H1 (cell line): ENCODE measurements around the gene NRL. TPM values are rescaled to one million over a fixed set of nuclear protein-coding genes. Genes with fewer than 3 reads are reported as not detected.

Source experiments
- ATF3 ChIP-seq: IDR thresholded peaks from 2 replicates; pipeline ENCODE4 v1.6.1; 2011; ENCODE audit warnings: low read depth, mild to moderate bottlenecking, low read length; ENCODE audit not compliant: insufficient read depth
- BACH1 ChIP-seq: IDR thresholded peaks from 2 replicates; pipeline ENCODE4 v1.6.1; 2012; ENCODE audit warnings: low read length, improper control_type of control experiment
- E2F6 ChIP-seq: IDR thresholded peaks from 2 replicates; pipeline ENCODE4 v1.6.1; 2012; ENCODE audit warnings: inconsistent platforms
- EP300 ChIP-seq, 2 experiments: IDR thresholded peaks; 1 replicate in 1 of 2; 2 replicates in 1 of 2; pipeline ENCODE4 v1.6.1; 2011 to 2012; ENCODE audit warnings: low read depth in 2 of 2, low read length in 2 of 2, mild to moderate bottlenecking in 2 of 2, borderline replicate concordance in 1 of 2, inconsistent platforms in 1 of 2, moderate library complexity in 1 of 2
- HDAC6 ChIP-seq: IDR thresholded peaks from one replicate; pipeline ENCODE4 v1.7.1; 2012; ENCODE audit warnings: low read depth, mild to moderate bottlenecking, inconsistent platforms, low read length, moderate library complexity
- KDM1A ChIP-seq: fragments of 200-600, 300-600 bp; sonication (generic); IDR thresholded peaks from 2 replicates; pipeline ENCODE4 v1.7.1; 2016; ENCODE audit warnings: mild to moderate bottlenecking, low read length, borderline replicate concordance
- POLR2AphosphoS5 ChIP-seq: IDR thresholded peaks from 2 replicates; pipeline ENCODE4 v1.6.1; 2011; ENCODE audit warnings: low read depth, low read length
- POU5F1 ChIP-seq: IDR thresholded peaks from 2 replicates; pipeline ENCODE4 v1.6.1; 2011; ENCODE audit warnings: low read depth, mild to moderate bottlenecking, low read length, moderate library complexity
- SAP30 ChIP-seq: fragments of 300-600 bp; sonication (generic); IDR thresholded peaks from 2 replicates; pipeline ENCODE4 v1.7.1; 2012; ENCODE audit warnings: low read length, moderate library complexity, mild to moderate bottlenecking, inconsistent platforms; ENCODE audit not compliant: insufficient read depth, insufficient replicate concordance
- polyA plus RNA-seq, 7 experiments: library from polyadenylated mRNA; depleted of rRNA in 3 of 7; stranded (reverse) in 5 of 7; unstranded in 2 of 7; fragments of >200 nt in 5 of 7; fragments of 200-250 nt in 2 of 7; gene quantifications; 1 replicate in 5 of 7; 2 replicates in 1 of 7; 4 replicates in 1 of 7; pipeline versions ENCODE4 v1.2.1 to v1.2.3, GENCODE V29; 2011 to 2013; ENCODE audit warnings: missing spikeins in 2 of 7, mixed read lengths in 2 of 7
- total RNA-seq: library from RNA; stranded (reverse); fragmentation: NEBNext Ultra II Directional; extraction: Animal tissue kit (Norgen Biotek cat#: 25700); gene quantifications from 2 replicates; pipeline ENCODE4 v1.2.1, GENCODE V29; 2021
- TF ChIP-seq, protein P1 (sequence below): fragments of 300-600 bp; sonication (generic); IDR thresholded peaks from 2 replicates; pipeline ENCODE4 v1.7.1; 2012; ENCODE audit warnings: low read length, moderate library complexity, mild to moderate bottlenecking, inconsistent platforms; ENCODE audit not compliant: insufficient replicate concordance

The NRL gene
- total and polyA plus RNA-seq, 2 of the 8 experiments (the other 6 are each of a cell fraction or from before 2014, with no cell fraction given), result 1.1 to 2.2 TPM

DNA sequence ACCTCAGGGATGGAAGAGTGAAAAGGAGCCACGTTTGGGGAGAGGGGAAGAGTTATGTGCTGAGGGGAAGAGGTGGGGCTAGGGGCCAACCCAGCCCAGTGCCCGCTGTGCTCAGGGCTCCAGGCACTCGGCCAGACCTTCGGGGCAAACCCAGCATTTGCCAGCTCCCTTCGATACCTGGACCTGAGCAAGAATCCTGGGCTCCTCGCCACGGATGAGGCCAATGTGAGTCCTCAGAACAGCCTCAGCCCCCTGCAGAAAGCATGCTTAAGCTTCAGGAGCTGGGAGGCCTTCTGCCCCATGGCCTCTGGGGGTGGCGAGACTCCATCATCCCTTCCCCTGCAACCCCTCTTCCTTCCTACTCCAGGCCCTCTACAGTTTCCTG is 58.0 kb downstream of the NRL start (continued):
- TF ChIP-seq, protein P1, sequence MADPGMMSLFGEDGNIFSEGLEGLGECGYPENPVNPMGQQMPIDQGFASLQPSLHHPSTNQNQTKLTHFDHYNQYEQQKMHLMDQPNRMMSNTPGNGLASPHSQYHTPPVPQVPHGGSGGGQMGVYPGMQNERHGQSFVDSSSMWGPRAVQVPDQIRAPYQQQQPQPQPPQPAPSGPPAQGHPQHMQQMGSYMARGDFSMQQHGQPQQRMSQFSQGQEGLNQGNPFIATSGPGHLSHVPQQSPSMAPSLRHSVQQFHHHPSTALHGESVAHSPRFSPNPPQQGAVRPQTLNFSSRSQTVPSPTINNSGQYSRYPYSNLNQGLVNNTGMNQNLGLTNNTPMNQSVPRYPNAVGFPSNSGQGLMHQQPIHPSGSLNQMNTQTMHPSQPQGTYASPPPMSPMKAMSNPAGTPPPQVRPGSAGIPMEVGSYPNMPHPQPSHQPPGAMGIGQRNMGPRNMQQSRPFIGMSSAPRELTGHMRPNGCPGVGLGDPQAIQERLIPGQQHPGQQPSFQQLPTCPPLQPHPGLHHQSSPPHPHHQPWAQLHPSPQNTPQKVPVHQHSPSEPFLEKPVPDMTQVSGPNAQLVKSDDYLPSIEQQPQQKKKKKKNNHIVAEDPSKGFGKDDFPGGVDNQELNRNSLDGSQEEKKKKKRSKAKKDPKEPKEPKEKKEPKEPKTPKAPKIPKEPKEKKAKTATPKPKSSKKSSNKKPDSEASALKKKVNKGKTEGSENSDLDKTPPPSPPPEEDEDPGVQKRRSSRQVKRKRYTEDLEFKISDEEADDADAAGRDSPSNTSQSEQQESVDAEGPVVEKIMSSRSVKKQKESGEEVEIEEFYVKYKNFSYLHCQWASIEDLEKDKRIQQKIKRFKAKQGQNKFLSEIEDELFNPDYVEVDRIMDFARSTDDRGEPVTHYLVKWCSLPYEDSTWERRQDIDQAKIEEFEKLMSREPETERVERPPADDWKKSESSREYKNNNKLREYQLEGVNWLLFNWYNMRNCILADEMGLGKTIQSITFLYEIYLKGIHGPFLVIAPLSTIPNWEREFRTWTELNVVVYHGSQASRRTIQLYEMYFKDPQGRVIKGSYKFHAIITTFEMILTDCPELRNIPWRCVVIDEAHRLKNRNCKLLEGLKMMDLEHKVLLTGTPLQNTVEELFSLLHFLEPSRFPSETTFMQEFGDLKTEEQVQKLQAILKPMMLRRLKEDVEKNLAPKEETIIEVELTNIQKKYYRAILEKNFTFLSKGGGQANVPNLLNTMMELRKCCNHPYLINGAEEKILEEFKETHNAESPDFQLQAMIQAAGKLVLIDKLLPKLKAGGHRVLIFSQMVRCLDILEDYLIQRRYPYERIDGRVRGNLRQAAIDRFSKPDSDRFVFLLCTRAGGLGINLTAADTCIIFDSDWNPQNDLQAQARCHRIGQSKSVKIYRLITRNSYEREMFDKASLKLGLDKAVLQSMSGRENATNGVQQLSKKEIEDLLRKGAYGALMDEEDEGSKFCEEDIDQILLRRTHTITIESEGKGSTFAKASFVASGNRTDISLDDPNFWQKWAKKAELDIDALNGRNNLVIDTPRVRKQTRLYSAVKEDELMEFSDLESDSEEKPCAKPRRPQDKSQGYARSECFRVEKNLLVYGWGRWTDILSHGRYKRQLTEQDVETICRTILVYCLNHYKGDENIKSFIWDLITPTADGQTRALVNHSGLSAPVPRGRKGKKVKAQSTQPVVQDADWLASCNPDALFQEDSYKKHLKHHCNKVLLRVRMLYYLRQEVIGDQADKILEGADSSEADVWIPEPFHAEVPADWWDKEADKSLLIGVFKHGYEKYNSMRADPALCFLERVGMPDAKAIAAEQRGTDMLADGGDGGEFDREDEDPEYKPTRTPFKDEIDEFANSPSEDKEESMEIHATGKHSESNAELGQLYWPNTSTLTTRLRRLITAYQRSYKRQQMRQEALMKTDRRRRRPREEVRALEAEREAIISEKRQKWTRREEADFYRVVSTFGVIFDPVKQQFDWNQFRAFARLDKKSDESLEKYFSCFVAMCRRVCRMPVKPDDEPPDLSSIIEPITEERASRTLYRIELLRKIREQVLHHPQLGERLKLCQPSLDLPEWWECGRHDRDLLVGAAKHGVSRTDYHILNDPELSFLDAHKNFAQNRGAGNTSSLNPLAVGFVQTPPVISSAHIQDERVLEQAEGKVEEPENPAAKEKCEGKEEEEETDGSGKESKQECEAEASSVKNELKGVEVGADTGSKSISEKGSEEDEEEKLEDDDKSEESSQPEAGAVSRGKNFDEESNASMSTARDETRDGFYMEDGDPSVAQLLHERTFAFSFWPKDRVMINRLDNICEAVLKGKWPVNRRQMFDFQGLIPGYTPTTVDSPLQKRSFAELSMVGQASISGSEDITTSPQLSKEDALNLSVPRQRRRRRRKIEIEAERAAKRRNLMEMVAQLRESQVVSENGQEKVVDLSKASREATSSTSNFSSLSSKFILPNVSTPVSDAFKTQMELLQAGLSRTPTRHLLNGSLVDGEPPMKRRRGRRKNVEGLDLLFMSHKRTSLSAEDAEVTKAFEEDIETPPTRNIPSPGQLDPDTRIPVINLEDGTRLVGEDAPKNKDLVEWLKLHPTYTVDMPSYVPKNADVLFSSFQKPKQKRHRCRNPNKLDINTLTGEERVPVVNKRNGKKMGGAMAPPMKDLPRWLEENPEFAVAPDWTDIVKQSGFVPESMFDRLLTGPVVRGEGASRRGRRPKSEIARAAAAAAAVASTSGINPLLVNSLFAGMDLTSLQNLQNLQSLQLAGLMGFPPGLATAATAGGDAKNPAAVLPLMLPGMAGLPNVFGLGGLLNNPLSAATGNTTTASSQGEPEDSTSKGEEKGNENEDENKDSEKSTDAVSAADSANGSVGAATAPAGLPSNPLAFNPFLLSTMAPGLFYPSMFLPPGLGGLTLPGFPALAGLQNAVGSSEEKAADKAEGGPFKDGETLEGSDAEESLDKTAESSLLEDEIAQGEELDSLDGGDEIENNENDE, result no peak
- TF ChIP-seq KDM1A (no peak), POLR2AphosphoS5 (no peak), ATF3 (no peak), EP300 (IDR thresholded peaks at IDR 0.05; ENCODE audit: borderline replicate concordance in 1 of 2, low read depth in 2 of 2, low read length in 2 of 2) (no peak), SAP30 (no peak), HDAC6 (no peak), E2F6 (no peak), BACH1 (no peak), POU5F1 (no peak)
